HCT116 (cell line): ENCODE data around the gene MTMR6. TPM values are rescaled to one million over a fixed set of nuclear protein-coding genes. Genes with fewer than 3 reads are reported as not detected.

Experiments
- ATAC-seq: fragments of 200-7000 bp; cut with Tn5 transposase; 2 replicates; pipeline ENCODE4 v1.9.1; 2020; ENCODE audit warnings: mild to moderate bottlenecking, moderate library complexity
- BruUV-seq: library from RNA; stranded (reverse); fragments of 400-500 nt; replicated peaks from 2 replicates; lab custom pipeline; 2021; lab: Mats Ljungman, UMichigan
- CTCF ChIA-PET: fragments of 300-600 bp; sonication (Branson Sonifier 250); formaldehyde crosslinking; loops from one replicate; lab custom pipeline; 2021; ENCODE audit warnings: antibody characterized with exemption; lab: Charles Lee
- POLR2A ChIA-PET: fragments of 300-600, 350-600 bp; sonication (Branson Sonifier 250); formaldehyde crosslinking; loops from one replicate; lab custom pipeline; 2021; ENCODE audit warnings: antibody characterized with exemption; lab: Charles Lee
- RAD21 ChIA-PET, 2 experiments: fragments of 300-600 bp; sonication (Branson Sonifier 250); formaldehyde crosslinking; loops; one replicate each; lab custom pipeline; 2023; ENCODE audit warnings: low total read pairs in 2 of 2; ENCODE audit not compliant: uncharacterized antibody in 2 of 2, unreplicated experiment in 2 of 2, low non-redundant PET in 1 of 2; lab: Charles Lee
- DNase-seq: peaks from one replicate; pipeline ENCODE4 v3.0.0-alpha.2; 2010; ENCODE audit warnings: low read depth, low spot score
- H2AFZ ChIP-seq: fragments of 200-600 bp; shearing (Covaris generic), sonication (generic); 2 replicates; pipeline ENCODE4 v1.6.1; 2017; ENCODE audit warnings: low read depth, mixed run types, mixed read lengths, antibody characterized with exemption, low read length; ENCODE audit not compliant: poor library complexity, severe bottlenecking
- H3K27ac ChIP-seq: 2 replicates; pipeline ENCODE4 v1.5.1; 2012; ENCODE audit warnings: low read depth, low read length
- H3K27me3 ChIP-seq: fragments of 200-600 bp; sonication (generic); 2 replicates; pipeline ENCODE4 v1.6.1; 2016; ENCODE audit warnings: mixed run types, low read length, mixed read lengths; ENCODE audit not compliant: insufficient read depth
- H3K36me3 ChIP-seq, 2 experiments: fragments of 200-500 bp in 1 of 2; fragments of 200-600 bp in 1 of 2; sonication (Bioruptor generic) in 1 of 2; sonication (generic) in 1 of 2; 2 replicates each; pipeline versions ENCODE4 v1.5.1 to v1.6.1; 2014 to 2016; ENCODE audit warnings: low read length in 2 of 2, inconsistent platforms in 1 of 2, mixed read lengths in 1 of 2, mixed run types in 1 of 2; ENCODE audit not compliant: insufficient read depth in 2 of 2, control insufficient read depth in 1 of 2
- H3K4me1 ChIP-seq, 2 experiments: fragments of 200-600 bp in 1 of 2; sonication (generic) in 1 of 2; 2 replicates each; pipeline versions ENCODE4 v1.5.1 to v1.6.1; 2012 to 2017; ENCODE audit warnings: low read length in 2 of 2, inconsistent platforms in 1 of 2, mild to moderate bottlenecking in 1 of 2, mixed read lengths in 1 of 2, mixed run types in 1 of 2, moderate library complexity in 1 of 2; ENCODE audit not compliant: insufficient read depth in 2 of 2, control insufficient read depth in 1 of 2
- H3K4me2 ChIP-seq: fragments of 200-600 bp; sonication (generic); 2 replicates; pipeline ENCODE4 v1.6.1; 2017; ENCODE audit warnings: mixed run types, low read length, mixed read lengths
- H3K4me3 ChIP-seq, 2 experiments: fragments of 200-600 bp in 1 of 2; sonication (generic) in 1 of 2; replicated peaks in 1 of 2; 2 replicates each; pipeline ENCODE4 v1.5.1; 2011 to 2016; ENCODE audit warnings: low read length in 2 of 2, control low read depth in 1 of 2, low read depth in 1 of 2, mild to moderate bottlenecking in 1 of 2, mixed read lengths in 1 of 2, mixed run types in 1 of 2
- H3K79me2 ChIP-seq: fragments of 200-600 bp; sonication (generic); 2 replicates; pipeline ENCODE4 v1.6.1; 2017; ENCODE audit warnings: mild to moderate bottlenecking, mixed run types, low read length, moderate library complexity, mixed read lengths; ENCODE audit not compliant: insufficient read depth
- H3K9ac ChIP-seq: fragments of 200-600 bp; sonication (generic); 2 replicates; pipeline ENCODE4 v1.6.1; 2016; ENCODE audit warnings: low read length, mixed read lengths
- H3K9me2 ChIP-seq: fragments of 200-600 bp; sonication (generic), shearing (Covaris generic); 2 replicates; pipeline ENCODE4 v1.6.1; 2017; ENCODE audit warnings: mixed run types, mild to moderate bottlenecking, moderate library complexity; ENCODE audit not compliant: insufficient read depth
- H3K9me3 ChIP-seq, 2 experiments: fragments of 200-500 bp in 1 of 2; fragments of 200-600 bp in 1 of 2; sonication (Bioruptor generic) in 1 of 2; sonication (generic) in 1 of 2; 2 replicates each; pipeline ENCODE4 v1.6.1; 2014 to 2017; ENCODE audit warnings: low read length in 2 of 2, mixed read lengths in 2 of 2, inconsistent platforms in 1 of 2, low read depth in 1 of 2, mild to moderate bottlenecking in 1 of 2, mixed run types in 1 of 2, moderate library complexity in 1 of 2; ENCODE audit not compliant: control insufficient read depth in 1 of 2, insufficient read depth in 1 of 2
- H4K20me1 ChIP-seq: fragments of 200-600 bp; sonication (generic), shearing (Covaris generic); 2 replicates; pipeline ENCODE4 v1.6.1; 2017; ENCODE audit warnings: mixed run types, mild to moderate bottlenecking, moderate library complexity; ENCODE audit not compliant: insufficient read depth
- CEBPB ChIP-seq: IDR thresholded peaks from 2 replicates; pipeline ENCODE4 v1.6.1; 2012; ENCODE audit warnings: low read depth
- EGR1 ChIP-seq: IDR thresholded peaks from 2 replicates; pipeline ENCODE4 v1.6.1; 2012; ENCODE audit warnings: low read depth
- FOSL1 ChIP-seq: IDR thresholded peaks from 2 replicates; pipeline ENCODE4 v1.6.1; 2012; ENCODE audit warnings: low read depth
- JUND ChIP-seq: IDR thresholded peaks from 2 replicates; pipeline ENCODE4 v1.6.1; 2012
- POLR2A ChIP-seq: IDR thresholded peaks from 2 replicates; pipeline ENCODE4 v1.7.0; 2011; ENCODE audit warnings: borderline replicate concordance; ENCODE audit not compliant: insufficient read depth, insufficient read length; ENCODE audit errors: extremely low read depth
- SIN3A ChIP-seq: IDR thresholded peaks from 2 replicates; pipeline ENCODE4 v1.6.1; 2012; ENCODE audit warnings: low read depth
- SP1 ChIP-seq: IDR thresholded peaks from 2 replicates; pipeline ENCODE4 v1.6.1; 2012; ENCODE audit warnings: low read depth
- SRF ChIP-seq: IDR thresholded peaks from 2 replicates; pipeline ENCODE4 v1.6.1; 2012; ENCODE audit warnings: low read depth
- TCF7L2 ChIP-seq: IDR thresholded peaks from 2 replicates; pipeline ENCODE4 v1.7.0; 2011; ENCODE audit warnings: borderline replicate concordance, inconsistent platforms; ENCODE audit not compliant: insufficient read depth, insufficient read length; ENCODE audit errors: extremely low read depth
- intact Hi-C: fragments of 100-400 bp; cut with micrococcal nuclease; formaldehyde crosslinking; loops from 2 replicates; pipeline ENCODE4 v1.10.0; 2022
- total RNA-seq: library from RNA; stranded (reverse); gene quantifications from one replicate; pipeline ENCODE4 v1.2.1, GENCODE V29; 2021; ENCODE audit not compliant: unreplicated experiment
- TF ChIP-seq, protein P1 (sequence below): IDR thresholded peaks from 2 replicates; pipeline ENCODE4 v1.6.1; 2012
- TF ChIP-seq, protein P2 (sequence below), 3 experiments: fragments of 200-600 bp in 1 of 3; sonication (generic) in 1 of 3; IDR thresholded peaks in 2 of 3; conservative IDR thresholded peaks in 1 of 3; 2 replicates each; pipeline ENCODE4 v1.5.1; 2012 to 2017; ENCODE audit warnings: low read depth in 2 of 3, low read length in 2 of 3, antibody characterized with exemption in 1 of 3, borderline replicate concordance in 1 of 3, control low read depth in 1 of 3, mild to moderate bottlenecking in 1 of 3, mixed read lengths in 1 of 3, mixed run types in 1 of 3, moderate library complexity in 1 of 3; ENCODE audit not compliant: insufficient read depth in 1 of 3
- TF ChIP-seq, protein P3 (sequence below): IDR thresholded peaks from 2 replicates; pipeline ENCODE4 v1.6.1; 2012; ENCODE audit warnings: low read depth
- TF ChIP-seq, protein P4 (sequence below): IDR thresholded peaks from 2 replicates; pipeline ENCODE4 v1.6.1; 2012

Gene MTMR6
- total RNA-seq, 1 experiment from 2014 or later: 11.4 TPM

DNA sequence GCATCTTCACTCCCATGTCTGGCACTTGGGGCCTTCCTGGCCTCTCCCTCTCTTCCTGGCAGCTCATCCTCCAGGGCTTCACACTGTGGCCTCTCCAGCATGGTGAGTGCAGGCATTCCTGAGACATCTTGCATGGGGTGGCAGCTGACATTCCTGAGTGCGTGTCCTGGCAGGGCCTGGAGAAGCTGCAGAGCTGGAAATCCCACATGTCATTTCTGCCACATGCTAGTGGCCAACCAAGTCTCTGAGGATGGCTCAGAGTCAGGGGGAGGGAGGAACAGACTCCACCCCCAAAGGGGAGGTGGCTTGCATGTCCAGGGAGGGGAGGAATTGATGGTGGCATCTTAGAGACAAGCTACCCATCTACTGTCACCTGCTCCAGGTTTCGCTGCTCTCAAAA lies 73.6 kb downstream of the MTMR6 start:
- CTCF ChIA-PET: interaction anchor here (1.3 kb wide), 1 partner anchor 20 kb away, joined by 4 read pairs; no protein-coding TSS in a partner anchor
- ATAC-seq: peak; percentile 57

DNA sequence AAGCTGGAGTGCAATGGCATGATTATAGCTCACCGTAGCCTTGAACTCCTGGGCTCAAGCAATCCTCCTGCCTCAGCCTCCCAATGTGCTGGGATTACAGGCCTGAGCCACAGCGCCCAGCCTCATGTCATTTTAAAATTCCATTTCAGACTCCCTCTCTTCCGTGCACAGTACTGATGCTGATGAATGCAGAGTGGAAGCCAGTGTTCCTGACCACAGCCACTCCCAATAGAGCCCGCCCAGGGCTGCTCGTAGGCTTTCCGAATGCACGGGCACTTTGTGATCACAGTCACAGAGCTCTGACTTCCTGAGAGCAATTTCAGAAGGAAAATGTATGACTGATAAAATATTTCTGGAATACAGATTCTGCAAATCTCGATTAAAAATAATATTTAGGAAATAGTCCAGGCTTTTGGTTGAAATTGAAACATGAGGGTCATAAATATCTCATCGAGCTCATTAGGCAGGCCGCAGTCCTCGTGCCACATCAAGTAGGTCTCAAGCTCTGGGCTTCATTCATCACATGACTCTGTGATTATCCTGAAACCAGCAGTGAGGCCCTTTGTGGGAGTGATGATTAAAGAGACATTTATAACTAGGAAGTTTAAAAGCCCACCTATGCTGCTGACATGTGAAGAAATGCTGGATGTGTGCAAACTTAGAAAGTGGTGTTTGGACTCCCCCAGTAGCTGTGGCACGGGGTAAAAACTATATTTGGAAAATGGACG lies 76.3 kb downstream of the MTMR6 start:
- ATAC-seq (no peak), DNase-seq (no peak)
- ChIA-PET CTCF (no interaction called here), RAD21 (no interaction called here), POLR2A (no interaction called here)
- intact Hi-C loops: no loop called here
- H4K20me1 ChIP-seq: no peaks in the 10 kb centered on the region
- no peak overlapping the region for H2AFZ ChIP-seq
- H3K36me3 ChIP-seq: no peaks in the 10 kb centered on the region
- no peak overlapping the region for H3K27ac ChIP-seq
- H3K4me3 ChIP-seq: no peak overlapping the region
- no peaks in the 10 kb centered on the region for H3K27me3 ChIP-seq
- no TSS peak for BruUV-seq
- H3K4me1 ChIP-seq: peaks cover 0 to 4% of the 10 kb centered on the region in 2 experiments; a peak in 1 of 4 replicates
- H3K9me2 ChIP-seq: no peaks in the 10 kb centered on the region
- no peak overlapping the region for H3K4me2 ChIP-seq
- H3K9me3 ChIP-seq: no peaks in the 10 kb centered on the region
- no peak overlapping the region for H3K9ac ChIP-seq
- H3K79me2 ChIP-seq: no peaks in the 10 kb centered on the region
- TF ChIP-seq, protein P1, sequence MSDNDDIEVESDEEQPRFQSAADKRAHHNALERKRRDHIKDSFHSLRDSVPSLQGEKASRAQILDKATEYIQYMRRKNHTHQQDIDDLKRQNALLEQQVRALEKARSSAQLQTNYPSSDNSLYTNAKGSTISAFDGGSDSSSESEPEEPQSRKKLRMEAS: no peak
- no peak for TF ChIP-seq SIN3A
- TF ChIP-seq POLR2A: no peak
- no peak for TF ChIP-seq SRF
- TF ChIP-seq TCF7L2: no peak
- TF ChIP-seq, protein P2, sequence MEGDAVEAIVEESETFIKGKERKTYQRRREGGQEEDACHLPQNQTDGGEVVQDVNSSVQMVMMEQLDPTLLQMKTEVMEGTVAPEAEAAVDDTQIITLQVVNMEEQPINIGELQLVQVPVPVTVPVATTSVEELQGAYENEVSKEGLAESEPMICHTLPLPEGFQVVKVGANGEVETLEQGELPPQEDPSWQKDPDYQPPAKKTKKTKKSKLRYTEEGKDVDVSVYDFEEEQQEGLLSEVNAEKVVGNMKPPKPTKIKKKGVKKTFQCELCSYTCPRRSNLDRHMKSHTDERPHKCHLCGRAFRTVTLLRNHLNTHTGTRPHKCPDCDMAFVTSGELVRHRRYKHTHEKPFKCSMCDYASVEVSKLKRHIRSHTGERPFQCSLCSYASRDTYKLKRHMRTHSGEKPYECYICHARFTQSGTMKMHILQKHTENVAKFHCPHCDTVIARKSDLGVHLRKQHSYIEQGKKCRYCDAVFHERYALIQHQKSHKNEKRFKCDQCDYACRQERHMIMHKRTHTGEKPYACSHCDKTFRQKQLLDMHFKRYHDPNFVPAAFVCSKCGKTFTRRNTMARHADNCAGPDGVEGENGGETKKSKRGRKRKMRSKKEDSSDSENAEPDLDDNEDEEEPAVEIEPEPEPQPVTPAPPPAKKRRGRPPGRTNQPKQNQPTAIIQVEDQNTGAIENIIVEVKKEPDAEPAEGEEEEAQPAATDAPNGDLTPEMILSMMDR (IDR thresholded peaks at IDR 0.05 in 2 of 3, conservative IDR thresholded peaks at IDR 0.05 in 1 of 3; ENCODE audit: borderline replicate concordance in 1 of 3, insufficient read depth in 1 of 3, low read depth in 2 of 3, low read length in 2 of 3): no peak
- TF ChIP-seq, protein P3, sequence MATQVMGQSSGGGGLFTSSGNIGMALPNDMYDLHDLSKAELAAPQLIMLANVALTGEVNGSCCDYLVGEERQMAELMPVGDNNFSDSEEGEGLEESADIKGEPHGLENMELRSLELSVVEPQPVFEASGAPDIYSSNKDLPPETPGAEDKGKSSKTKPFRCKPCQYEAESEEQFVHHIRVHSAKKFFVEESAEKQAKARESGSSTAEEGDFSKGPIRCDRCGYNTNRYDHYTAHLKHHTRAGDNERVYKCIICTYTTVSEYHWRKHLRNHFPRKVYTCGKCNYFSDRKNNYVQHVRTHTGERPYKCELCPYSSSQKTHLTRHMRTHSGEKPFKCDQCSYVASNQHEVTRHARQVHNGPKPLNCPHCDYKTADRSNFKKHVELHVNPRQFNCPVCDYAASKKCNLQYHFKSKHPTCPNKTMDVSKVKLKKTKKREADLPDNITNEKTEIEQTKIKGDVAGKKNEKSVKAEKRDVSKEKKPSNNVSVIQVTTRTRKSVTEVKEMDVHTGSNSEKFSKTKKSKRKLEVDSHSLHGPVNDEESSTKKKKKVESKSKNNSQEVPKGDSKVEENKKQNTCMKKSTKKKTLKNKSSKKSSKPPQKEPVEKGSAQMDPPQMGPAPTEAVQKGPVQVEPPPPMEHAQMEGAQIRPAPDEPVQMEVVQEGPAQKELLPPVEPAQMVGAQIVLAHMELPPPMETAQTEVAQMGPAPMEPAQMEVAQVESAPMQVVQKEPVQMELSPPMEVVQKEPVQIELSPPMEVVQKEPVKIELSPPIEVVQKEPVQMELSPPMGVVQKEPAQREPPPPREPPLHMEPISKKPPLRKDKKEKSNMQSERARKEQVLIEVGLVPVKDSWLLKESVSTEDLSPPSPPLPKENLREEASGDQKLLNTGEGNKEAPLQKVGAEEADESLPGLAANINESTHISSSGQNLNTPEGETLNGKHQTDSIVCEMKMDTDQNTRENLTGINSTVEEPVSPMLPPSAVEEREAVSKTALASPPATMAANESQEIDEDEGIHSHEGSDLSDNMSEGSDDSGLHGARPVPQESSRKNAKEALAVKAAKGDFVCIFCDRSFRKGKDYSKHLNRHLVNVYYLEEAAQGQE: no peak
- TF ChIP-seq FOSL1: no peak
- TF ChIP-seq CEBPB: no peak
- no peak for TF ChIP-seq JUND
- TF ChIP-seq, protein P4, sequence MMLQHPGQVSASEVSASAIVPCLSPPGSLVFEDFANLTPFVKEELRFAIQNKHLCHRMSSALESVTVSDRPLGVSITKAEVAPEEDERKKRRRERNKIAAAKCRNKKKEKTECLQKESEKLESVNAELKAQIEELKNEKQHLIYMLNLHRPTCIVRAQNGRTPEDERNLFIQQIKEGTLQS: no peak

More for the DNA sequence above, 73.6 kb downstream of the MTMR6 start:
- no peaks in the 10 kb centered on the region for H4K20me1 ChIP-seq
- RAD21 ChIA-PET: no interaction called here
- no peak overlapping the region for H3K27ac ChIP-seq
- H3K9ac ChIP-seq: no peak overlapping the region
- H3K9me3 ChIP-seq: no peaks in the 10 kb centered on the region
- no peak for TF ChIP-seq EGR1
- TF ChIP-seq SP1: no peak
- TF ChIP-seq CEBPB: no peak
- TF ChIP-seq, protein P1: no peak
- no peak for TF ChIP-seq POLR2A
- intact Hi-C loops: no loop called here
- H3K4me3 ChIP-seq: no peak overlapping the region
- POLR2A ChIA-PET: no interaction called here
- no peak overlapping the region for H2AFZ ChIP-seq
- H3K36me3 ChIP-seq: no peaks in the 10 kb centered on the region
- no peaks in the 10 kb centered on the region for H3K27me3 ChIP-seq
- no TSS peak for BruUV-seq
- H3K9me2 ChIP-seq: no peaks in the 10 kb centered on the region
- no peak for DNase-seq
- H3K4me1 ChIP-seq: peaks cover 0 to 4% of the 10 kb centered on the region in 2 experiments; a peak in 1 of 4 replicates
- no peaks in the 10 kb centered on the region for H3K79me2 ChIP-seq
- H3K4me2 ChIP-seq: no peak overlapping the region
